ENCODE results near the gene CCDC141. TPM values are rescaled to one million over a fixed set of nuclear protein-coding genes. Genes with fewer than 3 reads are reported as not detected.

CCDC141 gene
- total RNA-seq, 1 donor from 2014 or later, result not detected

DNA sequence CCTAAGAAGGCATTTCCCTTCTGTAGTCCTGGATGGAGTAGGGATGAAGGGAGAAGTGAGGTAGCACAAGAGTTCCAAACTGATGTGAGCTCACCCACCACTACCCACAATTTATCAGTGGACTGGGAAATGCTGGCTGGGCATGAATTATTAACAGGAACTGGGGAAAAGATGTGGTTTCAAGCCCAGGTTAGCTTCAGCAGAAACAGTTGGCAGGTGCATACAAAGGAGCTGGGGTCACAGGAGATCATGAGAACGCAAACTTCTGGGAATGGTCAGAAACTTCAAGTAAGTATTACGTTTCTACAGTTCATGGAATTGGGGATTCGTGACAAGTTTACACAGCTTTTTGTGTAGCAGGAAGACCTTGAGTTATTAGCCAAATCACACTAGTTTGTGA lies 5.4 kb downstream of the CCDC141 start:
- H3K4me3 ChIP-seq (ENCODE audit: low read depth, low read length), result no peak overlapping the region
- DNase-seq (ENCODE audit: low read depth), result no peak
- no peak for TF ChIP-seq CTCF (conservative IDR thresholded peaks at IDR 0.05; ENCODE audit: low read depth, low read length)

GRCh38 chr2:179037807-179038206 lies 12.1 kb downstream of the CCDC141 start:
- DNase-seq (ENCODE audit: low read depth), result no peak
- TF ChIP-seq CTCF (conservative IDR thresholded peaks at IDR 0.05; ENCODE audit: low read depth, low read length), result no peak
- no peak overlapping the region for H3K4me3 ChIP-seq (ENCODE audit: low read depth, low read length)

- no peak overlapping the region for H3K4me3 ChIP-seq (ENCODE audit: low read depth, low read length)
- DNase-seq (ENCODE audit: low read depth), result no peak
- TF ChIP-seq CTCF (conservative IDR thresholded peaks at IDR 0.05; ENCODE audit: low read depth, low read length), result no peak
These were observed 13.5 kb downstream of the CCDC141 start for GRCh38 chr2:179036353-179036905.

GRCh38 chr2:179031731-179032408 lies 18.1 kb downstream of the CCDC141 start:
- no peak for TF ChIP-seq CTCF (conservative IDR thresholded peaks at IDR 0.05; ENCODE audit: low read depth, low read length)
- H3K4me3 ChIP-seq (ENCODE audit: low read depth, low read length), result no peak overlapping the region
- DNase-seq (ENCODE audit: low read depth), result no peak

- DNase-seq (ENCODE audit: low read depth), result no peak
- no peak for TF ChIP-seq CTCF (conservative IDR thresholded peaks at IDR 0.05; ENCODE audit: low read depth, low read length)
These were observed 25.5 kb downstream of the CCDC141 start for GRCh38 chr2:179024445-179024844.

DNA sequence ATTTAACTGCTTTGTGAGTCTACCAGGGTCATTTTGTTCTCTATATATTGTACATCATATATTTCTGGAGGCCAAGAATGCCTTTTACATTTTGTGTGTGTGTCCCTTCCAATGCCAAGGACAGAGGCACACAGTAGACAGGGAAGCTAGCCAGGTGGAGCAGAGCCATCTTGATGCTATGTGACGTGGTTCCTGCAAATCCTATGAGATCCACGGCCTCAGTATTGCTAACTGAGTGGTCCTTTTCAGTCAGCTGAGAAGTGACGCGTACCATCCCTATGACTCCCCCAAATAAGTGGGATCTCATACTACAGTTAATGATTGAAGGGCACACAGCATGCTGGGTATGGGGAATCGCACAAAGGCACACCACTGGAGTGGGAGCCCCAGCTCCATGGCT lies 27.3 kb downstream of the CCDC141 start:
- H3K4me3 ChIP-seq (ENCODE audit: low read depth, low read length), result no peak overlapping the region
- no peak for TF ChIP-seq CTCF (conservative IDR thresholded peaks at IDR 0.05; ENCODE audit: low read depth, low read length)
- DNase-seq (ENCODE audit: low read depth), result no peak

More at GRCh38 chr2:179024445-179024844, 25.5 kb downstream of the CCDC141 start:
- no peak overlapping the region for H3K4me3 ChIP-seq (ENCODE audit: low read depth, low read length)

DNA sequence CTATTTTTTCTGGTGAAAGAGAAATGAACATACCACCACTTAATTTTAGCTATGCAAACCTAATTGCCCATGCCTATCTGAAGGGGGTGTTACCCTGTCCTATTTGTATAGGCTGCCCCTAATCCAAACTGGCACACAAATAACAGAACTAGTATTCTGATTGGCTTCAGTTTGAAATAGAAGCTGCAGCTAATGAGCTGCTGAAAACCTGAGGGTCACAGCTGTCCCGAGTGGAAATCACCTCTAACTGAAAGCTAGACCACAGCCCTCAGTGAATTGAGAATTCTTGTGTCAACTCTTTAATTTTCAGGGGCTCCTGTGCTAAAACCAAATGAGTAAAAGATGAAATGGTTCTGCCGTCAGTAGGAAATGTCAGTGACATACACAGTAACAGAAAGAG lies 28.7 kb downstream of the CCDC141 start:
- no peak for TF ChIP-seq CTCF (conservative IDR thresholded peaks at IDR 0.05; ENCODE audit: low read depth, low read length)
- no peak for DNase-seq (ENCODE audit: low read depth)
- H3K4me3 ChIP-seq (ENCODE audit: low read depth, low read length), result no peak overlapping the region

Measured in epithelial cell of proximal tubule (primary cell).